PC-3 (cell line): ENCODE data around the gene ST7. TPM values are rescaled to one million over a fixed set of nuclear protein-coding genes. Genes with fewer than 3 reads are reported as not detected.

Experiments used
- ATAC-seq: fragments of 200-7000 bp; cut with Tn5 transposase; 2 replicates; pipeline ENCODE4 v1.9.1; 2020; ENCODE audit warnings: mild to moderate bottlenecking, moderate library complexity
- BruUV-seq: library from RNA; stranded (reverse); fragments of 400-500 nt; replicated peaks from 2 replicates; lab custom pipeline; 2021; lab: Mats Ljungman, UMichigan
- CTCF ChIA-PET: fragments of 300-600 bp; sonication (Branson Sonifier 250); formaldehyde crosslinking; loops from one replicate; lab custom pipeline; 2022; ENCODE audit warnings: antibody characterized with exemption; lab: Charles Lee
- POLR2A ChIA-PET: fragments of 300-600 bp; sonication (Branson Sonifier 250); formaldehyde crosslinking; loops from one replicate; lab custom pipeline; 2022; ENCODE audit warnings: antibody characterized with exemption; ENCODE audit not compliant: unreplicated experiment; lab: Charles Lee
- DNase-seq: peaks from one replicate; pipeline ENCODE4 v3.0.0-alpha.2; 2015
- H2AFZ ChIP-seq: fragments of 300-600 bp; sonication (generic); 2 replicates; pipeline ENCODE4 v1.6.0; 2016; ENCODE audit warnings: antibody characterized with exemption, low read length
- H3F3A ChIP-seq: fragments of 300-600 bp; sonication (generic); one replicate; pipeline ENCODE4 v1.6.0; 2017; ENCODE audit warnings: antibody characterized with exemption, low read length, control low read depth, mild to moderate bottlenecking; ENCODE audit not compliant: unreplicated experiment
- H3K27ac ChIP-seq: fragments of 300-600 bp; sonication (generic); 2 replicates; pipeline ENCODE4 v1.5.1; 2016; ENCODE audit warnings: mild to moderate bottlenecking, low read length
- H3K27me3 ChIP-seq: fragments of 300-600 bp; sonication (generic); 2 replicates; pipeline ENCODE4 v1.6.1; 2016; ENCODE audit warnings: low read length, mixed read lengths
- H3K36me3 ChIP-seq: fragments of 300-600 bp; sonication (generic); 2 replicates; pipeline ENCODE4 v1.6.1; 2016; ENCODE audit warnings: low read depth, mixed run types, low read length, mixed read lengths
- H3K4me1 ChIP-seq: fragments of 300-600 bp; sonication (generic); 2 replicates; pipeline ENCODE4 v1.5.1; 2016; ENCODE audit warnings: low read length; ENCODE audit not compliant: insufficient read depth
- H3K4me2 ChIP-seq: fragments of 300-600 bp; sonication (generic); 2 replicates; pipeline ENCODE4 v1.6.0; 2016; ENCODE audit warnings: low read length
- H3K4me3 ChIP-seq: fragments of 300-600 bp; sonication (generic); 2 replicates; pipeline ENCODE4 v1.5.1; 2016; ENCODE audit warnings: mild to moderate bottlenecking, low read length, mixed read lengths
- H3K79me2 ChIP-seq: fragments of 300-600 bp; sonication (generic); 2 replicates; pipeline ENCODE4 v1.6.1; 2017; ENCODE audit warnings: low read length, mixed read lengths
- H3K9ac ChIP-seq: fragments of 300-600 bp; sonication (generic); 2 replicates; pipeline ENCODE4 v1.6.0; 2016; ENCODE audit warnings: mild to moderate bottlenecking, low read length
- H3K9me2 ChIP-seq: fragments of 300-600 bp; sonication (generic); replicated peaks from 2 replicates; pipeline ENCODE4 v1.6.1; 2016; ENCODE audit warnings: mixed run types, low read length, mixed read lengths
- H3K9me3 ChIP-seq: fragments of 300-600 bp; sonication (generic); 2 replicates; pipeline ENCODE4 v1.6.1; 2016; ENCODE audit warnings: low read length, mixed read lengths
- H4K20me1 ChIP-seq: fragments of 300-600 bp; sonication (generic); 2 replicates; pipeline ENCODE4 v1.6.1; 2016; ENCODE audit warnings: low read length, mixed read lengths
- EZH2 ChIP-seq: fragments of 300-600 bp; sonication (generic); IDR thresholded peaks from one replicate; pipeline ENCODE4 v1.6.1; 2017; ENCODE audit warnings: antibody characterized with exemption, mild to moderate bottlenecking, low read length; ENCODE audit not compliant: unreplicated experiment
- EZH2phosphoT487 ChIP-seq: fragments of 300-600 bp; sonication (generic); IDR thresholded peaks from 2 replicates; pipeline ENCODE4 v1.6.1; 2018; ENCODE audit warnings: mild to moderate bottlenecking, antibody characterized with exemption, low read length, borderline replicate concordance
- intact Hi-C: fragments of 100-400 bp; cut with micrococcal nuclease; formaldehyde crosslinking; loops from 2 replicates; pipeline ENCODE4 v1.9.0; 2023
- total RNA-seq: library from RNA; depleted of rRNA; stranded (reverse); fragments of >200 nt; gene quantifications from 2 replicates; pipeline ENCODE4 v1.2.3, GENCODE V29; 2014
- TF ChIP-seq, protein P1 (sequence below): fragments of 300-600 bp; sonication (generic); conservative IDR thresholded peaks from 2 replicates; pipeline ENCODE4 v1.5.1; 2017; ENCODE audit warnings: antibody characterized with exemption, low read depth, mild to moderate bottlenecking, low read length

ST7 gene
- total RNA-seq, 1 experiment from 2014 or later = 19.7 TPM

DNA sequence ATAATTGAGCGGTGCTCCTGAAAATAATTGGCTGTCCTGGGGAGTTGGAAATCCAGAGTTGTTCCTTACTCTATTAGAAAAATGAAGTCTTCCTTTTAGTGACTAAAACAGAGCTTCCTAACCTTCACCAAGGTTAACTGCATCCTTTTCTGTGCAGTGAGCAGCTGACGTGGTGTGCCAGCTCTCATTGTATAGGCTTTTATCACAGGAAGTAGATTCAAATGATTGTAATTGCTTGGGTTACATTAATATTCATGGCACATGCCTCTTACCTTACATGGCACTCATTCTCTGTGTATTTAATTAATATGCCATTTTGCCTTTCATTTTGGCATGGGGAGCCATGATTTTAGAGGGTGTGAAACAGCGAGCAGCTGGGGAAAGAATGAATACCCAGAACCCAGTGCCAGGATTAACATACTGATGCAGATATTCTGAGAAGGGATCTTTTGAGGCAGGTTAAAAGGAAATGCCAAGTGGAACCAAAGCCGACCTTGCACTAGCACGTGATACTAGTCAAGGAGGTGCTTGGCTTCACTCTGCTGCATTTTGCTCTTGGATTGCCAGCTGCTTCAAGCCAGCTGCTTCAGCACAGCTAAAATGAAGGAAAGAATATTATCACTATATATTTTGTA lies 115.3 kb downstream of the ST7 start:
- CTCF ChIA-PET = no interaction called here
- Histone ChIP-seq H3K79me2 (no peaks in the 10 kb centered on the region), H3K27ac (no peak overlapping the region), H3K9me3 (no peaks in the 10 kb centered on the region), H3K9me2 (no peaks in the 10 kb centered on the region), H4K20me1 (no peaks in the 10 kb centered on the region), H3K4me2 (no peak overlapping the region), H3K36me3 (no peaks in the 10 kb centered on the region), H3K27me3 (no peaks in the 10 kb centered on the region), H3K4me1 (no peaks in the 10 kb centered on the region), H3F3A (no peaks in the 10 kb centered on the region), H3K9ac (no peak overlapping the region), H2AFZ (no peak overlapping the region), H3K4me3 (no peak overlapping the region)
- intact Hi-C loops = no loop called here
- BruUV-seq = no TSS peak
- no peak for ATAC-seq
- POLR2A ChIA-PET = no interaction called here
- TF ChIP-seq EZH2 (no peak), EZH2phosphoT487 (no peak)
- TF ChIP-seq, protein P1, sequence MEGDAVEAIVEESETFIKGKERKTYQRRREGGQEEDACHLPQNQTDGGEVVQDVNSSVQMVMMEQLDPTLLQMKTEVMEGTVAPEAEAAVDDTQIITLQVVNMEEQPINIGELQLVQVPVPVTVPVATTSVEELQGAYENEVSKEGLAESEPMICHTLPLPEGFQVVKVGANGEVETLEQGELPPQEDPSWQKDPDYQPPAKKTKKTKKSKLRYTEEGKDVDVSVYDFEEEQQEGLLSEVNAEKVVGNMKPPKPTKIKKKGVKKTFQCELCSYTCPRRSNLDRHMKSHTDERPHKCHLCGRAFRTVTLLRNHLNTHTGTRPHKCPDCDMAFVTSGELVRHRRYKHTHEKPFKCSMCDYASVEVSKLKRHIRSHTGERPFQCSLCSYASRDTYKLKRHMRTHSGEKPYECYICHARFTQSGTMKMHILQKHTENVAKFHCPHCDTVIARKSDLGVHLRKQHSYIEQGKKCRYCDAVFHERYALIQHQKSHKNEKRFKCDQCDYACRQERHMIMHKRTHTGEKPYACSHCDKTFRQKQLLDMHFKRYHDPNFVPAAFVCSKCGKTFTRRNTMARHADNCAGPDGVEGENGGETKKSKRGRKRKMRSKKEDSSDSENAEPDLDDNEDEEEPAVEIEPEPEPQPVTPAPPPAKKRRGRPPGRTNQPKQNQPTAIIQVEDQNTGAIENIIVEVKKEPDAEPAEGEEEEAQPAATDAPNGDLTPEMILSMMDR = no peak
- no peak for DNase-seq

DNA sequence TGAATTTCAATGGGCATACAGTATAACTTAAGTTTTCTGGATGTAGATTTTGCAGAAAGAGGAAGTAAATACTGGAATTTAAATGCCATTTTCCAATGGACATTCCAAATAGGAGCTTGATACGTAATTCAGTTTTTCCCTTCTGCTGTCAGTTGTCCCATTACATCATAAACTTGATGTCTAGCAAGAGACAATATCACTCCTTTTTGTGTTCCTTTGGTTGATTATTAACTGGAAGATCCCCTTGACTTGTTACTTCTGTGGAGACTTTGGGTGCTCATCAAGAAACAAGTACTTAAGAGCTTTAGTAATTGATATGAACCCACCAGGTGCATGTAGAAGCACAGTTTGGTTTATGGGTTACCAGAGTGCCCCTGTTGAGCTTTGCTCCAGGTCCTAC lies 116.1 kb downstream of the ST7 start:
- Histone ChIP-seq H3K27me3 (no peaks in the 10 kb centered on the region), H3K4me1 (no peaks in the 10 kb centered on the region), H3K27ac (no peak overlapping the region), H3K9ac (no peak overlapping the region), H3K36me3 (no peaks in the 10 kb centered on the region), H3K9me3 (no peaks in the 10 kb centered on the region), H2AFZ (no peak overlapping the region), H3K9me2 (no peaks in the 10 kb centered on the region), H3K4me3 (no peak overlapping the region), H3K4me2 (no peak overlapping the region), H4K20me1 (no peaks in the 10 kb centered on the region), H3F3A (no peaks in the 10 kb centered on the region), H3K79me2 (no peaks in the 10 kb centered on the region)
- CTCF ChIA-PET = no interaction called here
- DNase-seq (no peak), ATAC-seq (no peak)
- TF ChIP-seq EZH2 = no peak
- POLR2A ChIA-PET = no interaction called here
- no TSS peak for BruUV-seq
- intact Hi-C loops = no loop called here

DNA sequence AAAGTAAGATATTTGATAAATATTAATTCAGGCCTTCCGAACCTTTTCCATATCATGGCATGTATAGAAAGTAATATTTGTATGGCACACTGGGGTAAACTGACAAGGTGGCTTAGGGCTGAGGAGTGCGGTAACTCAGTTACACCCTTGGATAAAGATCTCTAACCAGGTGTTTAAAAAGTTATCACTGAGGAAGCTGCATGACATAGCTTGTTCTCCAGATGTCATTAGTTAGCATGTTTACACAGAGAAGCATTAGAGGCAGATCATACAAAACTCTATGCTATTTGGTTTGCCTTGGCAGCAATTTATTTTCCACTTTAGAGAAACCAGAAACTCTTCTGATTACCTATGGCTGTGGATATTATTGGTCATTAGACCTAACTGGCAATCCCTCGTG lies 118.2 kb downstream of the ST7 start:
- Histone ChIP-seq H3K36me3 (no peaks in the 10 kb centered on the region), H3K79me2 (no peaks in the 10 kb centered on the region), H3K27ac (no peak overlapping the region), H3K9ac (no peak overlapping the region), H3K27me3 (no peaks in the 10 kb centered on the region), H3K4me3 (no peak overlapping the region), H3K9me3 (no peaks in the 10 kb centered on the region), H3K4me1 (no peaks in the 10 kb centered on the region), H3K9me2 (no peaks in the 10 kb centered on the region), H3K4me2 (no peak overlapping the region), H3F3A (no peaks in the 10 kb centered on the region), H4K20me1 (no peaks in the 10 kb centered on the region), H2AFZ (no peak overlapping the region)
- ChIA-PET POLR2A (no interaction called here), CTCF (no interaction called here)
- BruUV-seq = no TSS peak
- DNase-seq = no peak
- intact Hi-C loops = no loop called here
- ATAC-seq = no peak
- TF ChIP-seq EZH2phosphoT487 (no peak), EZH2 (no peak)
- TF ChIP-seq, protein P1 = no peak
